Glomerular endothelial cell (primary cell): ENCODE results near the gene CDH13. TPM values are rescaled to one million over a fixed set of nuclear protein-coding genes. Genes with fewer than 3 reads are reported as not detected.
A peak's percentile ranks its signal among the peaks of the same experiment; 100 is the strongest.

Experiments
- DNase-seq: peaks from one replicate; pipeline ENCODE4 v3.0.0-alpha.2; 2011; ENCODE audit warnings: low read depth, low spot score; ENCODE audit errors: extremely low read depth
- total RNA-seq: library from RNA; depleted of rRNA; stranded (reverse); fragments of >200 nt; gene quantifications from 2 replicates; pipeline ENCODE4 v1.2.3, GENCODE V29; 2015

Gene CDH13
- total RNA-seq, 1 donor from 2014 or later = 111 TPM

GRCh38 chr16:82735186-82735585, 108.4 kb downstream of the CDH13 start:
- no peak for DNase-seq

GRCh38 chr16:82735673-82736091, 108.9 kb downstream of the CDH13 start:
- no peak for DNase-seq

GRCh38 chr16:82736224-82736623, 109.5 kb downstream of the CDH13 start:
- no peak for DNase-seq

- no peak for DNase-seq
These were observed 111.9 kb downstream of the CDH13 start for GRCh38 chr16:82738699-82739098.

GRCh38 chr16:82741073-82741615, 114.4 kb downstream of the CDH13 start:
- no peak for DNase-seq

- no peak for DNase-seq
These were observed 118.2 kb downstream of the CDH13 start for GRCh38 chr16:82744958-82745357.

- peak; percentile 83 for DNase-seq
These were observed 121.3 kb downstream of the CDH13 start for GRCh38 chr16:82748026-82748425.

- DNase-seq = no peak
These were observed 123.3 kb downstream of the CDH13 start for GRCh38 chr16:82750068-82750467.

GRCh38 chr16:82751020-82751419, 124.3 kb downstream of the CDH13 start:
- DNase-seq = no peak

- DNase-seq = no peak
These were observed 125.4 kb downstream of the CDH13 start for GRCh38 chr16:82752172-82752571.

GRCh38 chr16:82753821-82754220, 127.1 kb downstream of the CDH13 start:
- DNase-seq = no peak

GRCh38 chr16:82754716-82755513, 128.1 kb downstream of the CDH13 start:
- no peak for DNase-seq

- DNase-seq = no peak
These were observed 129.0 kb downstream of the CDH13 start for GRCh38 chr16:82755570-82756282.

GRCh38 chr16:82756283-82756599, 129.5 kb downstream of the CDH13 start:
- peak; percentile 82 for DNase-seq

- DNase-seq = no peak
These were observed 131.6 kb downstream of the CDH13 start for GRCh38 chr16:82758406-82758805.

- DNase-seq = no peak
These were observed 132.1 kb downstream of the CDH13 start for GRCh38 chr16:82758904-82759303.

GRCh38 chr16:82761236-82761635, 134.5 kb downstream of the CDH13 start:
- no peak for DNase-seq

- DNase-seq = no peak
These were observed 135.1 kb downstream of the CDH13 start for GRCh38 chr16:82761858-82762257.

- no peak for DNase-seq
These were observed 136.6 kb downstream of the CDH13 start for GRCh38 chr16:82763371-82763770.

- DNase-seq = no peak
These were observed 140.4 kb downstream of the CDH13 start for GRCh38 chr16:82767198-82767597.

GRCh38 chr16:82767808-82768207, 141.0 kb downstream of the CDH13 start:
- DNase-seq = no peak

- DNase-seq = no peak
These were observed 143.1 kb downstream of the CDH13 start for GRCh38 chr16:82769845-82770244.
